GM21723 (cell line): ENCODE data around the gene PIP4P1.

Experiments used
- ATAC-seq: cut with Tn5 transposase; IDR thresholded peaks from one replicate; pipeline ENCODE4 v1.9.1; 2021; ENCODE audit warnings: mild to moderate bottlenecking, moderate library complexity; ENCODE audit not compliant: unreplicated experiment

PIP4P1 gene

GRCh38 chr14:20412411-20412810 is 48.8 kb downstream of the PIP4P1 start:
- ATAC-seq: peak; percentile 56

- ATAC-seq: no peak
Observed at GRCh38 chr14:20409226-20409625, 52.0 kb downstream of the PIP4P1 start.
